ENCODE data around the gene SH3TC1. TPM values are rescaled to one million over a fixed set of nuclear protein-coding genes. Genes with fewer than 3 reads are reported as not detected.
A peak's percentile ranks its signal among the peaks of the same experiment; 100 is the strongest.

The SH3TC1 gene
- total RNA-seq, 1 donor from 2014 or later: 1.2 TPM

DNA sequence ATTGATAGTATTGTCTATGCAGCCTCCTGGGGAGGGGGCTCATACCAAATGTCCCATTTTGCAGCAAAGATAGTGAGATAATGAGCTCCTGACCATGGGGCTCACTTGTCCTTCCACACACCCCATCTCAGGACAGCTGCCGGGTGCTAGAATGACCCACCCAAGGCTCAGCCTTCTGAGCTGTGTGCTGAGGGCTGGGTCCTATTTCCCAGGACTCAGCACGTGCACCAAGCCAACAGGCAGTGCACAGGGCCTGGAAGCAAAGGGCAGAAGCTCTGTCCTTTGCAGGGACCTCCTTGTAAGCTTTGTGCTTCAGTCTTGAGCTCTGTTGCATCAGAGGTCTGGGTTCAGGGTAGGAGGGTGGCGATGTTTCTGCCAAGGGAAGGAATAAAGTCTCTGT, 29.3 kb upstream of the SH3TC1 start:
- Histone ChIP-seq H3K9me3 (ENCODE audit: insufficient read depth, low read depth, low read length) (peaks cover 10% of the 10 kb centered on the region), H3K4me2 (ENCODE audit: low read length) (no peak overlapping the region), H3K79me2 (ENCODE audit: insufficient read depth, low read length) (no peaks in the 10 kb centered on the region), H3K27me3 (ENCODE audit: insufficient read depth, low read length) (peaks cover 14% of the 10 kb centered on the region), H3K4me1 (ENCODE audit: insufficient read depth, low read length) (no peaks in the 10 kb centered on the region), H3K9ac (ENCODE audit: low read length) (no peak overlapping the region), H3K4me3 (ENCODE audit: insufficient read depth, low read depth, low read length) (no peak overlapping the region), H3K27ac (ENCODE audit: low read depth, low read length) (no peak overlapping the region), H4K20me1 (ENCODE audit: insufficient read depth, low read length) (no peaks in the 10 kb centered on the region), H3K36me3 (ENCODE audit: insufficient read depth, low read length) (no peaks in the 10 kb centered on the region), H2AFZ (ENCODE audit: low read depth, low read length) (no peak overlapping the region)
- Mint-ChIP-seq H3K27ac (ENCODE audit: unreplicated experiment) (no peak overlapping the region), H3K27me3 (ENCODE audit: low read depth, unreplicated experiment) (peaks cover 59% of the 10 kb centered on the region), H3K4me1 (ENCODE audit: low read depth, unreplicated experiment) (peaks cover 5% of the 10 kb centered on the region), H3K4me3 (ENCODE audit: unreplicated experiment) (no peak overlapping the region), H3K9me3 (ENCODE audit: unreplicated experiment) (peaks cover 13% of the 10 kb centered on the region), H3K36me3 (ENCODE audit: low read depth, unreplicated experiment) (peaks cover 2% of the 10 kb centered on the region)
- no peak for DNase-seq (ENCODE audit: low read depth)
- FAIRE-seq: no peak
- TF ChIP-seq EZH2 (IDR thresholded peaks at IDR 0.05; ENCODE audit: insufficient read depth, low read length): no peak
- TF ChIP-seq CTCF (IDR thresholded peaks at IDR 0.05; ENCODE audit: insufficient read depth, low read depth, low read length): no peak

- Histone ChIP-seq H3K27me3 (ENCODE audit: insufficient read depth, low read length) (peaks cover 11% of the 10 kb centered on the region), H3K4me1 (ENCODE audit: insufficient read depth, low read length) (no peaks in the 10 kb centered on the region), H3K79me2 (ENCODE audit: insufficient read depth, low read length) (no peaks in the 10 kb centered on the region), H3K9me3 (ENCODE audit: insufficient read depth, low read depth, low read length) (peaks cover 10% of the 10 kb centered on the region), H3K4me3 (ENCODE audit: insufficient read depth, low read depth, low read length) (no peak overlapping the region), H3K9ac (ENCODE audit: low read length) (no peak overlapping the region), H3K27ac (ENCODE audit: low read depth, low read length) (no peak overlapping the region), H3K36me3 (ENCODE audit: insufficient read depth, low read length) (no peaks in the 10 kb centered on the region), H2AFZ (ENCODE audit: low read depth, low read length) (no peak overlapping the region), H3K4me2 (ENCODE audit: low read length) (no peak overlapping the region), H4K20me1 (ENCODE audit: insufficient read depth, low read length) (no peaks in the 10 kb centered on the region)
- no peak overlapping the region for H3K4me3 Mint-ChIP-seq (ENCODE audit: unreplicated experiment)
- peaks cover 11% of the 10 kb centered on the region for H3K9me3 Mint-ChIP-seq (ENCODE audit: unreplicated experiment)
- TF ChIP-seq CTCF (IDR thresholded peaks at IDR 0.05; ENCODE audit: insufficient read depth, low read depth, low read length): no peak
- TF ChIP-seq EZH2 (IDR thresholded peaks at IDR 0.05; ENCODE audit: insufficient read depth, low read length): no peak
- peaks cover 5% of the 10 kb centered on the region for H3K4me1 Mint-ChIP-seq (ENCODE audit: low read depth, unreplicated experiment)
- H3K36me3 Mint-ChIP-seq (ENCODE audit: low read depth, unreplicated experiment): peaks cover 2% of the 10 kb centered on the region
- H3K27ac Mint-ChIP-seq (ENCODE audit: unreplicated experiment): no peak overlapping the region
- DNase-seq (ENCODE audit: low read depth): no peak
- H3K27me3 Mint-ChIP-seq (ENCODE audit: low read depth, unreplicated experiment): peaks cover 55% of the 10 kb centered on the region
- FAIRE-seq: no peak
Measured at GRCh38 chr4:8170341-8170740, 28.7 kb upstream of the SH3TC1 start.

GRCh38 chr4:8171266-8171665, 27.8 kb upstream of the SH3TC1 start:
- no peaks in the 10 kb centered on the region for H4K20me1 ChIP-seq (ENCODE audit: insufficient read depth, low read length)
- no peak overlapping the region for H3K27ac ChIP-seq (ENCODE audit: low read depth, low read length)
- H3K4me3 ChIP-seq (ENCODE audit: insufficient read depth, low read depth, low read length): no peak overlapping the region
- Mint-ChIP-seq H3K4me1 (ENCODE audit: low read depth, unreplicated experiment) (peaks cover 5% of the 10 kb centered on the region), H3K36me3 (ENCODE audit: low read depth, unreplicated experiment) (peaks cover 2% of the 10 kb centered on the region), H3K27me3 (ENCODE audit: low read depth, unreplicated experiment) (peaks cover 63% of the 10 kb centered on the region), H3K9me3 (ENCODE audit: unreplicated experiment) (peaks cover 11% of the 10 kb centered on the region), H3K27ac (ENCODE audit: unreplicated experiment) (peak overlapping the region; percentile 67), H3K4me3 (ENCODE audit: unreplicated experiment) (no peak overlapping the region)
- no peaks in the 10 kb centered on the region for H3K79me2 ChIP-seq (ENCODE audit: insufficient read depth, low read length)
- H3K4me1 ChIP-seq (ENCODE audit: insufficient read depth, low read length): no peaks in the 10 kb centered on the region
- TF ChIP-seq EZH2 (IDR thresholded peaks at IDR 0.05; ENCODE audit: insufficient read depth, low read length) (no peak), CTCF (IDR thresholded peaks at IDR 0.05; ENCODE audit: insufficient read depth, low read depth, low read length) (no peak)
- DNase-seq (ENCODE audit: low read depth) (no peak), FAIRE-seq (no peak)
- H3K36me3 ChIP-seq (ENCODE audit: insufficient read depth, low read length): no peaks in the 10 kb centered on the region
- H3K4me2 ChIP-seq (ENCODE audit: low read length): no peak overlapping the region
- H3K27me3 ChIP-seq (ENCODE audit: insufficient read depth, low read length): peaks cover 13% of the 10 kb centered on the region
- no peak overlapping the region for H3K9ac ChIP-seq (ENCODE audit: low read length)
- no peak overlapping the region for H2AFZ ChIP-seq (ENCODE audit: low read depth, low read length)
- peaks cover 6% of the 10 kb centered on the region for H3K9me3 ChIP-seq (ENCODE audit: insufficient read depth, low read depth, low read length)
